Activated T-helper 1 cell treated with anti-CD3 and anti-CD28 coated beads, Interleukin-2, amount 50 U/mL, for 16 hours (primary cell): ENCODE measurements around the gene GOLGA6L10.
"Not testable (repeated sequence)": the region's sequence is repeated elsewhere in the genome, so short reads cannot be mapped to it uniquely, and the experiment has no call there.

ENCODE experiments used
- DNase-seq, 2 donors: peaks; one replicate each; pipeline ENCODE4 v3.0.0-alpha.2; 2020; ENCODE audit warnings: low read depth in 1 of 2, low spot score in 1 of 2

GOLGA6L10 gene

GRCh38 chr15:82319522-82320278, 29.6 kb downstream of the GOLGA6L10 start:
- DNase-seq, result not testable (repeated sequence)

DNA sequence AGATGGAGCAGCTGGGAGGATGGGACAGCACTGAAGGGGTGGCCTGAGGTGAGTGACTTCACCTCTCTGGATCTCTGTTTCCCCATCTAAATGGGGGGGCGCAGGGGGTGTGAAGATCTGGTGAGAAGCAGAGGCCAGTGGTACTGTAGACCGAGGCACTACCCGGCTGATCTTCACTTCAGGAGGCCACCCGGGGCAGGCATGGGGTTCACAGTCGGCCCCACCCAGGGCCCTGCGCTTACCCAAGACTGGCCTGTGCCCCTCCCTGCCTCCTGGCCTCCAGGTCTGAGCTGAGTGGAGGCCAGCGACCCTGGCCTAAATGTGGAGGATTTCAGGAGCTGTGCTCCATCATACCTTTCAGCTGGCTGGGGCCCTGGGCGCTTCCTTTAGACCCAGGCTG, 31.0 kb downstream of the GOLGA6L10 start:
- not testable (repeated sequence) for DNase-seq

- not testable (repeated sequence) for DNase-seq
Observed at GRCh38 chr15:82317516-82317915, 31.8 kb downstream of the GOLGA6L10 start.

DNA sequence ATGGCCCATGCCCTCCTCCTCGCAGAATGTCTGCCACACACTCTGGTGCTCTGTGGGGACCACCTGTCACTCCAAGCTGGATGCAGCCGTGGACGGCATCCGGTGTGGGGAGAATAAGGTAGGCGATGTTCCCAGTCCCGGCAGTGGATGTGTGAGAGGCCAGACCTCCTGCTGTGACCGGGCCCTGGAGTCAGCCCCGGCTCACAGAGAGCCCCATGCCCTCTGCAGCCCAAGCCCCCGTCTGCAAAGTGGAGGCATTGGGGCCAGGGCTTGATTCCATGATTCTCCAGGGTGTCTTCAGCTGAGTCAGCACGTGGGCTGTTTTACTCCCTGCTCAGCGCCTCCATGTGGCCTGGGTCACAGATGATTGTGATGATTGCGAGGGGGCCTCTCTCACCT, 32.2 kb downstream of the GOLGA6L10 start:
- no peak for DNase-seq

DNA sequence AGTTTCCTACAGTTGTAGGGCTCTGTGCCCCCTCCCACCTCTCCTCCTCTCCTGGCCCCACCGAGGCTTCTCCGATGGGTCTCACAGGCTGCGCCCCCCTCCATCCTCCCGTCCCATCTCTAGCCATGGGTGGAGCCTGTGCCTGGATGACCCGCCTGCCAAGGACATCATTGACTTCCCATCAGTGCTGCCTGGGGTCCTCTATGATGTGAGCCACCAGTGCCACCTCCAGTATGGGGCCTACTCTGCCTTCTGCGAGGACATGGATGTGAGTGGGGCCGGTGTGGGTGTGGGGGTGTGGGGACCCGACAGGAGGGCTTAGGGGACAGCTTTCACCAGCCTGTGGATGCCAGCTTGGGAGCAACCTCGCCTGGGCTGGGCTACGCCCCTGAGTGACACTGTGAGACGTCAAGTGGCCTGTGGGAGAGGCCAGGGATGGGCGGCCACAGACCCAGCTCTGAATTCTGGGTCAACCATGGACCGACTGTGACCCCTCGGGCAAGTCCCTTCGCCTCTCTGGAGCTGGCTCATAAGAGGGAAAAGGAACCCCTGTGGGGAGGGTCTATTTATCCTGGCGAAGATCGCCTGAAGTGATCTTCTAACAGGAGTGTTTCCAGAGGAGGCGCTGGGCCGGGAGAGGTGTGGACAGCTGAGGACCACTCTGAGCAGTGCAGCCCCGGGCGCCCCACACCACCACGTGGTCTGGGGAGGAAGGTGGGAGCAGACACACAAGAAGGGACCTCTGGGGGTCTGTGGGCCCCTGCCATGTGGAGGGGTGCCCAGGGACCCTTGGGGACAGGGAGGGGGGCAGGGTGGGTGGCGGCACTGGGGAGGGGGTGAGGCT, 32.8 kb downstream of the GOLGA6L10 start:
- DNase-seq, result not testable (repeated sequence)

DNA sequence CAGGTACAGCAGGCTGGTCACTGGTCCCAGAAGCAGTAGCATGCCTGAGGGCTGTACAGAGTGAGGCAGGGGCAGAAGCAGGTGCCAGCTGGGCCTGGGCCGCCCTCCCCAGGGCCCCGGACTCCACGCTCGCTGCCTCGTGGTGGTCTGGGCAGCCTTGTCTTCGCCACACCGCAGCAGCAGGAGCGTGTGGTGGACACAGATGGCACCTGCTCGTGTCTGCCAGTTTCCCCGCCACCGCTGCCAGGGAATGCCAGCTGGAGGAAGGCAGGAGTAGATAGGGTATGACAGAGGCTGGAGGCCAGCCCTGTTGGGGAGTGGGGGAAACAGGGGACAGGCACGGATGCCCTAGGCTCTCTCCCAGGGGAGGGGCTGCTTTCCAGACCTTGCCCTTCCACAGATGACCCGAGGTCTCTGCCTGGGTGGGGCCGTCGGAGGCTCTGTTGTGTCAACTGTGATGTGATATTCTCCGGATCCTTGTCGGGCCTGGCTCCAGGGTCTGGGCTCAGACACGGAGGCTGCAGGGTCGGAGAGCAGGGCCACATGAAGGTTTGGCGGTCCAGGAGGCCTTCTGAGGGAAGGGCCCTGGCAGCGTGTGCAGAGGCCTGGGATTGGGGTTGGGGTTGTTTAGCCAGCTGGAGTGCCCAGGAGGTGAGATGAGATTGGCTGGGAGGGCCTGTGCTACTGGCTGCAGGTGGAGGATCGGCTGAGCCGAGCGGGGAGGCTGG, 33.6 kb downstream of the GOLGA6L10 start:
- DNase-seq, result no peak

GRCh38 chr15:82314769-82315518, 34.3 kb downstream of the GOLGA6L10 start:
- no peak for DNase-seq

DNA sequence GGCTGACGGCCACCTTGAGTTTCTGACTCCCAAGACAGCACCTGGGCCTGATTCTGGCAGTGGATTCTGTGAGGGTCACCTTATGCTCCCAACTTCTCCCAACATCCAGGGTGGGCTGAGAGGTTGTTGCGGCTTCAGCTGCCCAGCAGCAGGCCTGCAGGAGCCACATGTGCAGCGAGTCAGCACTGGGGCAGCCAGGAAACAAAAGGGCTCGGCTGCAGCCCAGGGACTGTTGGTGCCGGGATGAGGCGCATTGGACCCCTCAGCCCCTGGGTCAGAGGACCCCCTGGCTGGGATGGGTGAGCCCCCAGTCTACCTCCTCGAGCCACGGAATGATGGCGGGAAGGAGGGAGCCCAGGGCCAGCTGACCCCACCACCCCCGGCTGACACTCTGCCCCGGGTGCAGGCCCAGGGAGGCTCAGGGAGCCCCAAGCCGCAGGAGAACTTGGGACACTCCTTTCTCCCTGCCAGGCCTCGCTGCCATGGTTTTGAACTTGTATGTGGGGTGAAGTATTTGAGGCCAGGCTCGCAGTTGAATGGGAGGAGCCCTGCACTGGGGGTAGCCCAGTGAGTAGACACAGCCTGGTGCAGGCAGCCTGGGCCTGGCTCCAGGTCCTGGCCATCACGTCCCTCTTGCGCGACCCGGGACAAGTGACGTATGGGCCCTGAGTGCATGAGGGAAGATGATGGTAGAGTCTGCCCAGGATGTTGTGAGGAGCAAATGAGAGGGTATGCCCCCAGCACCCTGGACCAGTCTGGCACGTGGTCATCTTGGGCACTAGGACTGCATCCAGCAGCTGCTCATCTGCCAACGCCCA, 35.1 kb downstream of the GOLGA6L10 start:
- not testable (repeated sequence) for DNase-seq

- no peak for DNase-seq
Observed at GRCh38 chr15:82313446-82313845, 35.8 kb downstream of the GOLGA6L10 start.

DNA sequence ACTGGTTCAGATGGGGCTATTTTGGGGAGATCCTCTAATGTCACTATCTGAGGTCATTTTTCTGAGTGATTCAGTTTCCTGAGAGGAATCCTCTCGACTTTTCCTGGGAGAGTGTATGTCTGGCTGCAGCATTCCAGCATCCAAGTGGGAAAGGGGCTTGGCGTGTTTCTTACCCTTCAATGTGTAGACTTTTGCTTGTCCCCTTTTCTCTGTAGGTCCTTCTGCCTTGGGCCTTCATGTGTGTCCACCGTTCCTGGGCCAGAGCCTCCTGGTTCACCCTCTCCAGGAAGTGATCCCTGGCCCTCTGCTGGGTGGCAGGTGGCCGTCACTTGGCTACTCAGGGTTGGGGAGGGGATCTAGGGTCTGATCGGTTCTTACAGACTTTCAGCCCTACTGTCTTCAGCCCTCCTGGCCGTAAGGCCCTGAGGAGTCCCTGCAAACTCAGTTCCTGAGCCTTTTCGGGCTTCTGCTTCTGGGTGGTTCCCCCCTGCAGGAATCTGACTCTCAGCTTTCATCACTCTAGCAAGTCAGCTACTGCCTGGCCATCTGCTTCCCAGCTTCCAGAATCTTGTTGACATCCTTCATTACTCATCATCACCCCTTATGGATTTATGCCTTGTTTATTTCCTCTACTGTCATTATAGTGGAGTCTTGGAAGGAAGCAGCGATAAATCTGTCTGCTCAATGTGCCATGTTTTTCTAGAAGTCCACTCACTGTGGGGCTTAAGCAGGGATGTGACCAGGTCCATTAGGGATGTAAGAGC, 36.5 kb downstream of the GOLGA6L10 start:
- DNase-seq, result no peak

GRCh38 chr15:82311321-82311720, 38.0 kb downstream of the GOLGA6L10 start:
- not testable (repeated sequence) for DNase-seq

- no peak for DNase-seq
Observed at GRCh38 chr15:82309802-82310201, 39.5 kb downstream of the GOLGA6L10 start.

GRCh38 chr15:82307714-82308081, 41.6 kb downstream of the GOLGA6L10 start:
- no peak for DNase-seq

DNA sequence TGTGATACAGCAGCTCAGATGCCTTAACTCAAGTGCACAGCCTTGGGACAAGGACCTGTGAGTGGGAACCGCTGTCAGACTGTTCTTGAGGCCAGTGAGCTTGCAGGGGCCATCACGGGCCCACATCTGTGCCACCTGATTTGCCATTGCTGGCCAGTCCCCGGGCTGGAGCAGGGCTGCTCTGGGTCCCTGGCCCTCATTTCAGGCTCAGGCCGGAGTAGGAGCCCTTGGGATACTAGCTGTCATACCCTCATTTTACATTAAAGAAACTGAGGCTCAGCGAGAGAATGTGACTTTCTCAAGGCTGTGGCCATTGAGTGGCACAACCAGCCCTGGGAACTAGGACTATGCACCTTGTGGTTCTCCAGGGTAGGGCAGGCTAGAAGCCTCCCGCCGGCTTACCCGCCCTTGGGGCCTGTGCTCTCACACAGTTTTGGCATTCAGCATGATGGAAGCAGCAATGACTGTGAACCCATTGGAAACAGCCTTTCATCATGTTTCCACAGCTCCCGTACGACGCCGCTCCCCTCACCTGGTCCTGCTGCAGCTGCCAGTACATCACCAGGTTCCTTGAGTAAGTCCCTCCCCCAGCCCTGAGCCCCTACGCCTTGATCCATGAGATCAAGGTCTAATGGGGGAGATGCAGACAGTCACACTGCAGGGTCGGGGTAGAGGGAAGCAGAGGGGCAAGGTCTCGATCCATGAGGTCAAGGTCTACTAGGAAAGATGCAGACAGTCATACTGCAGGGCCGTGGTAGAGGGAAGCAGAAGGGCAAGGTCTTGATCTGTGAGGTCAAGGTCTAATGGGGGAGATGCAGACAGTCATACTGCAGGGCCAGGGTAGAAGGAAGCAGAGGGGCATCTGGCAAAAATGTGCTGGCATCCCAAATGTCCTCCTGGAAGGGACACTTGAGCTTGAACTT, 42.2 kb downstream of the GOLGA6L10 start:
- DNase-seq, result no peak

- DNase-seq, result no peak
Observed at GRCh38 chr15:82305621-82306048, 43.6 kb downstream of the GOLGA6L10 start.

DNA sequence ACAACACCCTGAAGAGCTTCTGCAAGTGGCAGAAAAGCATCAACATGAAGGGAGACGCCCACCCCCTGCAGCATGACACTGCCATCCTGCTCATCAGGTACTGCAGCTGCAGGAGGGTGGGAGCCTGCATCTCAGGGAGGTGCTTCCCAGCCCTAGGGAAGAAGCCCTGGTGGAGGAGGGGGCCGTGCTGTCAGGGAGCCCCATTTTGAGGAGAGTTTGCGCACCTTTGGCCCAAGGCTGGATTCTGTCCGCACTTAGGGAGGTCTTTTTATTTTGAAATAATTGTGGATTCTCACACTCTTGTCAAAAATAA, 44.5 kb downstream of the GOLGA6L10 start:
- DNase-seq, result no peak

GRCh38 chr15:82303956-82304777, 45.1 kb downstream of the GOLGA6L10 start:
- no peak for DNase-seq
